H1 (cell line): Measurements from ENCODE around the gene F5. TPM values are rescaled to one million over a fixed set of nuclear protein-coding genes. Genes with fewer than 3 reads are reported as not detected.

ENCODE experiments used
- CTCF ChIA-PET: fragments of 300-600 bp; sonication (Branson Sonifier 250); formaldehyde crosslinking; loops from one replicate; lab custom pipeline; 2021; ENCODE audit not compliant: partially characterized antibody; lab: Charles Lee
- POLR2A ChIA-PET: fragments of 300-600 bp; sonication (Branson Sonifier 250); formaldehyde crosslinking; loops from one replicate; lab custom pipeline; 2021; ENCODE audit warnings: inconsistent platforms; ENCODE audit not compliant: partially characterized antibody; lab: Charles Lee
- DNase-seq, 2 experiments: peaks; one replicate each; pipeline versions ENCODE4 v3.0.0 to v3.0.0-alpha.2; 2010 to 2022; ENCODE audit warnings: low spot score in 2 of 2, low read depth in 1 of 2, mixed read lengths in 1 of 2
- FAIRE-seq: peaks from 2 replicates; lab custom pipeline; 2011; peaks lifted over from hg19 to GRCh38; lab: Jason Lieb, UNC
- H2AFZ ChIP-seq: 2 replicates; pipeline ENCODE4 v1.8.1; 2012; ENCODE audit warnings: low read length, inconsistent platforms
- H2AK5ac ChIP-seq: 2 replicates; pipeline ENCODE4 v1.6.1; 2013; ENCODE audit warnings: low read depth, low read length
- H2BK120ac ChIP-seq: replicated peaks from 2 replicates; pipeline ENCODE3; 2013; ENCODE audit warnings: low read depth, low read length, inconsistent platforms
- H2BK12ac ChIP-seq: 2 replicates; pipeline ENCODE4 v1.6.1; 2013; ENCODE audit warnings: low read depth, low read length
- H2BK15ac ChIP-seq: 2 replicates; pipeline ENCODE4 v1.6.1; 2013; ENCODE audit warnings: low read length
- H2BK20ac ChIP-seq: 2 replicates; pipeline ENCODE4 v1.6.1; 2013; ENCODE audit warnings: low read length
- H2BK5ac ChIP-seq: 2 replicates; pipeline ENCODE4 v1.6.1; 2013; ENCODE audit warnings: low read depth, low read length
- H3K14ac ChIP-seq: 2 replicates; pipeline ENCODE4 v1.6.1; 2013; ENCODE audit warnings: inconsistent platforms; ENCODE audit not compliant: insufficient read length
- H3K18ac ChIP-seq: 2 replicates; pipeline ENCODE4 v1.6.1; 2013; ENCODE audit warnings: low read length; ENCODE audit errors: extremely low read depth
- H3K23ac ChIP-seq: 2 replicates; pipeline ENCODE4 v1.6.1; 2013; ENCODE audit warnings: inconsistent platforms; ENCODE audit not compliant: insufficient read length
- H3K23me2 ChIP-seq: 2 replicates; pipeline ENCODE4 v1.6.1; 2013; ENCODE audit warnings: low read depth, low read length
- H3K27ac ChIP-seq: 2 replicates; pipeline ENCODE4 v1.6.1; 2011; ENCODE audit warnings: low read depth, low read length, inconsistent platforms
- H3K27me3 ChIP-seq, 4 experiments: replicated peaks in 1 of 4; 1 replicate in 1 of 4; 2 replicates in 3 of 4; pipeline versions ENCODE4 v1.6.1 to v1.8.1; 2011 to 2013; ENCODE audit warnings: low read length in 3 of 4, mild to moderate bottlenecking in 3 of 4, inconsistent platforms in 2 of 4, mixed read lengths in 2 of 4, moderate library complexity in 1 of 4; ENCODE audit not compliant: control insufficient read depth in 3 of 4, insufficient read depth in 3 of 4; ENCODE audit errors: extremely low read depth in 1 of 4
- H3K36me3 ChIP-seq, 4 experiments: 2 replicates each; pipeline versions ENCODE4 v1.6.1 to v1.8.1; 2011 to 2013; ENCODE audit warnings: mild to moderate bottlenecking in 4 of 4, low read length in 3 of 4, moderate library complexity in 2 of 4, control low read depth in 1 of 4, inconsistent platforms in 1 of 4; ENCODE audit not compliant: insufficient read depth in 4 of 4, control insufficient read depth in 2 of 4
- H3K4ac ChIP-seq: replicated peaks from 2 replicates; pipeline ENCODE3; 2013; ENCODE audit warnings: low read length, low read depth, mixed read lengths, inconsistent platforms; ENCODE audit not compliant: insufficient read length
- H3K4me1 ChIP-seq, 4 experiments: replicated peaks in 1 of 4; 1 replicate in 1 of 4; 2 replicates in 3 of 4; pipeline versions ENCODE4 v1.6.1 to v1.8.1; 2011 to 2013; ENCODE audit warnings: low read length in 3 of 4, inconsistent platforms in 2 of 4, mixed read lengths in 1 of 4; ENCODE audit not compliant: insufficient read depth in 4 of 4, control insufficient read depth in 3 of 4
- H3K4me2 ChIP-seq, 2 experiments: 2 replicates each; pipeline versions ENCODE4 v1.6.1 to v1.8.1; 2011 to 2013; ENCODE audit warnings: low read depth in 2 of 2, low read length in 2 of 2, control low read depth in 1 of 2, inconsistent platforms in 1 of 2, mild to moderate bottlenecking in 1 of 2; ENCODE audit not compliant: insufficient read depth in 1 of 2
- H3K4me3 ChIP-seq, 4 experiments: fragments of 200-600, 300-600 bp in 1 of 4; sonication (generic), shearing (Covaris generic), sonication (Bioruptor Twin) in 1 of 4; 2 replicates each; pipeline versions ENCODE4 v1.5.1 to v1.8.1; 2011 to 2016; ENCODE audit warnings: low read length in 4 of 4, low read depth in 3 of 4, control low read depth in 2 of 4, inconsistent platforms in 2 of 4, mild to moderate bottlenecking in 2 of 4, mixed read lengths in 1 of 4, moderate library complexity in 1 of 4; ENCODE audit not compliant: insufficient read depth in 2 of 4; ENCODE audit errors: extremely low read depth in 1 of 4
- H3K56ac ChIP-seq: replicated peaks from 2 replicates; pipeline ENCODE3; 2013; ENCODE audit warnings: low read depth, mild to moderate bottlenecking, mixed read lengths, low read length, inconsistent platforms; ENCODE audit not compliant: insufficient read length
- H3K79me1 ChIP-seq: 2 replicates; pipeline ENCODE4 v1.6.1; 2013; ENCODE audit warnings: low read depth, low read length, control low read depth
- H3K79me2 ChIP-seq, 2 experiments: 2 replicates each; pipeline versions ENCODE4 v1.6.1 to v1.8.1; 2012 to 2013; ENCODE audit warnings: low read length in 2 of 2, mild to moderate bottlenecking in 2 of 2, inconsistent platforms in 1 of 2; ENCODE audit not compliant: insufficient read depth in 2 of 2, control insufficient read depth in 1 of 2
- H3K9ac ChIP-seq, 4 experiments: replicated peaks in 1 of 4; 1 replicate in 1 of 4; 2 replicates in 3 of 4; pipeline versions ENCODE4 v1.6.1 to v1.8.1; 2011 to 2013; ENCODE audit warnings: low read depth in 3 of 4, low read length in 3 of 4, control low read depth in 2 of 4, mild to moderate bottlenecking in 2 of 4, moderate library complexity in 2 of 4, inconsistent platforms in 1 of 4; ENCODE audit errors: extremely low read depth in 1 of 4
- H3K9me3 ChIP-seq, 2 experiments: 2 replicates each; pipeline versions ENCODE4 v1.6.1 to v1.8.1; 2012 to 2013; ENCODE audit warnings: mild to moderate bottlenecking in 2 of 2, moderate library complexity in 2 of 2, control low read depth in 1 of 2, inconsistent platforms in 1 of 2, low read depth in 1 of 2, low read length in 1 of 2, mixed read lengths in 1 of 2; ENCODE audit not compliant: insufficient read depth in 2 of 2
- H4K20me1 ChIP-seq, 2 experiments: replicated peaks in 1 of 2; 2 replicates each; pipeline versions ENCODE3 to v1.8.1; 2011 to 2013; ENCODE audit warnings: inconsistent platforms in 2 of 2, low read length in 2 of 2, mild to moderate bottlenecking in 1 of 2; ENCODE audit not compliant: insufficient read depth in 2 of 2, control insufficient read depth in 1 of 2
- H4K5ac ChIP-seq: 2 replicates; pipeline ENCODE4 v1.6.1; 2013; ENCODE audit warnings: low read length, low read depth, mixed read lengths, inconsistent platforms; ENCODE audit not compliant: insufficient read length
- H4K8ac ChIP-seq: 2 replicates; pipeline ENCODE4 v1.8.0; 2013; ENCODE audit warnings: mild to moderate bottlenecking, moderate library complexity, low read length, inconsistent platforms; ENCODE audit not compliant: insufficient read depth; ENCODE audit errors: extremely low read depth
- H4K91ac ChIP-seq: replicated peaks from 2 replicates; pipeline ENCODE3; 2013; ENCODE audit warnings: low read length, mixed read lengths, inconsistent platforms; ENCODE audit not compliant: insufficient read length
- BRCA1 ChIP-seq: IDR thresholded peaks from 2 replicates; pipeline ENCODE4 v1.6.1; 2012; ENCODE audit warnings: low read depth, low read length, improper control_type of control experiment
- CBX5 ChIP-seq: fragments of 300-800, 300-1000 bp; sonication (generic); IDR thresholded peaks from 2 replicates; pipeline ENCODE4 v1.7.1; 2016; ENCODE audit warnings: antibody characterized with exemption, low read length, low read depth
- CEBPB ChIP-seq: IDR thresholded peaks from 2 replicates; pipeline ENCODE4 v1.6.1; 2012; ENCODE audit warnings: low read depth, low read length
- CHD2 ChIP-seq: IDR thresholded peaks from 2 replicates; pipeline ENCODE4 v1.6.1; 2012; ENCODE audit warnings: low read length, improper control_type of control experiment
- JUN ChIP-seq: IDR thresholded peaks from 2 replicates; pipeline ENCODE4 v1.6.1; 2011; ENCODE audit warnings: low read depth, mild to moderate bottlenecking, improper control_type of control experiment, low read length
- KDM5A ChIP-seq: fragments of 200-600 bp; IDR thresholded peaks from 2 replicates; pipeline ENCODE4 v1.7.1; 2012; ENCODE audit warnings: mild to moderate bottlenecking, low read length, inconsistent platforms, mixed read lengths
- POLR2AphosphoS5 ChIP-seq: IDR thresholded peaks from 2 replicates; pipeline ENCODE4 v1.6.1; 2011; ENCODE audit warnings: low read depth, low read length
- POU5F1 ChIP-seq: IDR thresholded peaks from 2 replicates; pipeline ENCODE4 v1.6.1; 2011; ENCODE audit warnings: low read depth, mild to moderate bottlenecking, low read length, moderate library complexity
- RAD21 ChIP-seq, 2 experiments: IDR thresholded peaks in 1 of 2; conservative IDR thresholded peaks in 1 of 2; 2 replicates each; pipeline ENCODE4 v1.6.1; 2011; ENCODE audit warnings: low read depth in 2 of 2, low read length in 2 of 2, improper control_type of control experiment in 1 of 2, inconsistent platforms in 1 of 2, mild to moderate bottlenecking in 1 of 2, moderate library complexity in 1 of 2
- RXRA ChIP-seq: IDR thresholded peaks from 2 replicates; pipeline ENCODE4 v1.6.1; 2011; ENCODE audit warnings: low read depth, mild to moderate bottlenecking, low read length, moderate library complexity; ENCODE audit not compliant: insufficient read depth
- SP1 ChIP-seq: IDR thresholded peaks from 2 replicates; pipeline ENCODE4 v1.6.1; 2011; ENCODE audit warnings: low read depth, low read length
- SP2 ChIP-seq: IDR thresholded peaks from 2 replicates; pipeline ENCODE4 v1.6.1; 2012; ENCODE audit warnings: mild to moderate bottlenecking, low read length, inconsistent platforms
- SP4 ChIP-seq: IDR thresholded peaks from 2 replicates; pipeline ENCODE4 v1.6.1; 2012; ENCODE audit warnings: low read length, inconsistent platforms
- TAF1 ChIP-seq: IDR thresholded peaks from 2 replicates; pipeline ENCODE4 v1.6.1; 2011; ENCODE audit warnings: mild to moderate bottlenecking, low read depth, low read length
- WGBS, 2 experiments: shearing (Covaris generic) in 1 of 2; methylation state at CpG; one replicate each; pipeline versions ENCODE4 v1.1.6 to v1.1.7; 2013 to 2015; ENCODE audit warnings: low lambda C conversion rate in 2 of 2, mixed read lengths in 2 of 2, inconsistent platforms in 1 of 2, low coverage in 1 of 2, missing lambda C conversion rate in 1 of 2; ENCODE audit not compliant: insufficient replicate concordance in 2 of 2, insufficient coverage in 1 of 2, insufficient read length in 1 of 2; ENCODE audit errors: extremely low coverage in 1 of 2, missing lambda C conversion rate in 1 of 2; 5-methylcytosine and 5-hydroxymethylcytosine counted together
- polyA plus RNA-seq, 7 experiments: library from polyadenylated mRNA; depleted of rRNA in 3 of 7; stranded (reverse) in 5 of 7; unstranded in 2 of 7; fragments of >200 nt in 5 of 7; fragments of 200-250 nt in 2 of 7; gene quantifications; 1 replicate in 5 of 7; 2 replicates in 1 of 7; 4 replicates in 1 of 7; pipeline versions ENCODE4 v1.2.1 to v1.2.3, GENCODE V29; 2011 to 2013; ENCODE audit warnings: missing spikeins in 2 of 7, mixed read lengths in 2 of 7
- total RNA-seq: library from RNA; stranded (reverse); fragmentation: NEBNext Ultra II Directional; extraction: Animal tissue kit (Norgen Biotek cat#: 25700); gene quantifications from 2 replicates; pipeline ENCODE4 v1.2.1, GENCODE V29; 2021
- TF ChIP-seq, protein P1 (sequence below): IDR thresholded peaks from 2 replicates; pipeline ENCODE4 v1.6.1; 2011; ENCODE audit warnings: low read length, improper control_type of control experiment

Gene F5
- total and polyA plus RNA-seq, 2 of the 8 experiments (the other 6 are each of a cell fraction or from before 2014, with no cell fraction given), result 0.04 to 0.06 TPM

DNA sequence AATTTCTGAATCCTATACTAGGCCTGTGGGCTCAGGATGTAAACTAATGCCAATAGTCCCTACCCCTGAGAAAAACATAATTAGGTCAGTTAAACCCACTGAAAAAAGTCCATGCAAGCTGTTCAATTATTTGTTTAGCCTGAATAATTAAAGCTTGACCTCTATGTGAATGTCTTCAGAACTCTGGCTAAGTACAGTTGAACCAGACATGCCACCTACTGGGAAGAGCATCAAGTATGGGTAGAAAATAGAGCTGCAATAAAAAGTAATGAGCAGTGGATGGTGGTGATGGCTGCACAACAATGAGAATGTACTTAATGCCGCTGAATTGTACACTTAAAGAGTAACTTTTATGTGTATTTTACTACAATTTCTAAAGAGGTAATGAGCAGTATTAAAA, 76.9 kb downstream of the F5 start:
- no peaks in the 10 kb centered on the region for H3K36me3 ChIP-seq
- POLR2A ChIA-PET, result no interaction called here
- H3K4me1 ChIP-seq, result no peaks in the 10 kb centered on the region
- H4K8ac ChIP-seq, result no peak overlapping the region
- no peak overlapping the region for H2BK12ac ChIP-seq
- no peak overlapping the region for H3K9ac ChIP-seq
- CTCF ChIA-PET, result interaction anchor here (1.4 to 2.1 kb wide), 2 partner anchors 27 to 1057 kb away, joined by 3 to 5 read pairs; no protein-coding TSS in a partner anchor
- no peak overlapping the region for H4K5ac ChIP-seq
- H3K18ac ChIP-seq, result no peak overlapping the region
- no peaks in the 10 kb centered on the region for H3K27me3 ChIP-seq
- FAIRE-seq, result no peak
- H2BK5ac ChIP-seq, result no peak overlapping the region
- no peak overlapping the region for H3K56ac ChIP-seq
- H3K23me2 ChIP-seq, result no peaks in the 10 kb centered on the region
- H3K4ac ChIP-seq, result no peak overlapping the region
- no peak overlapping the region for H3K4me3 ChIP-seq
- TF ChIP-seq CHD2 (no peak), RXRA (no peak), CEBPB (no peak), POLR2AphosphoS5 (no peak), JUN (no peak), CBX5 (no peak), KDM5A (no peak), SP4 (no peak), SP1 (no peak), POU5F1 (no peak), RAD21 (IDR thresholded peaks at IDR 0.05 in 1 of 2, conservative IDR thresholded peaks at IDR 0.05 in 1 of 2; ENCODE audit: low read depth in 2 of 2, low read length in 2 of 2) (no peak), BRCA1 (no peak), SP2 (no peak), TAF1 (no peak)
- TF ChIP-seq, protein P1, sequence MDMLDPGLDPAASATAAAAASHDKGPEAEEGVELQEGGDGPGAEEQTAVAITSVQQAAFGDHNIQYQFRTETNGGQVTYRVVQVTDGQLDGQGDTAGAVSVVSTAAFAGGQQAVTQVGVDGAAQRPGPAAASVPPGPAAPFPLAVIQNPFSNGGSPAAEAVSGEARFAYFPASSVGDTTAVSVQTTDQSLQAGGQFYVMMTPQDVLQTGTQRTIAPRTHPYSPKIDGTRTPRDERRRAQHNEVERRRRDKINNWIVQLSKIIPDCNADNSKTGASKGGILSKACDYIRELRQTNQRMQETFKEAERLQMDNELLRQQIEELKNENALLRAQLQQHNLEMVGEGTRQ, result no peak
- TF ChIP-seq, all 59 proteins: peak for 0
- Histone ChIP-seq H2BK15ac (no peak overlapping the region), H2AK5ac (no peak overlapping the region), H2AFZ (no peak overlapping the region), H2BK20ac (no peak overlapping the region), H4K20me1 (no peaks in the 10 kb centered on the region), H3K79me1 (no peaks in the 10 kb centered on the region), H3K79me2 (no peaks in the 10 kb centered on the region), H3K9me3 (no peaks in the 10 kb centered on the region), H4K91ac (no peak overlapping the region), H2BK120ac (no peak overlapping the region), H3K23ac (no peak overlapping the region), H3K27ac (no peak overlapping the region), H3K14ac (no peak overlapping the region), H3K4me2 (no peak overlapping the region)
- 96% methylated on average over 1 of the region's 1 CpG; no CpG with 5 or more reads in 1 of the 2 experiments for WGBS, 2 experiments
- DNase-seq, result no peak
